Activated T-helper 17 cell treated with anti-CD3 and anti-CD28 coated beads, Interleukin-2, amount 50 U/mL, for 72 hours (primary cell): ENCODE data around the gene AEBP2. TPM values are rescaled to one million over a fixed set of nuclear protein-coding genes. Genes with fewer than 3 reads are reported as not detected.
A peak's percentile ranks its signal among the peaks of the same experiment; 100 is the strongest.

Source experiments
- ATAC-seq: fragments of 150-1000 bp; cut with Tn5 transposase; replicated peaks from 2 replicates; pipeline ENCODE4 v1.10.0; 2021; ENCODE audit warnings: mild to moderate bottlenecking, moderate library complexity
- H3K27ac Mint-ChIP-seq: one replicate; pipeline ENCODE4 v1.8.0; 2022; ENCODE audit warnings: mixed read lengths
- H3K27me3 Mint-ChIP-seq: one replicate; pipeline ENCODE4 v1.8.0; 2022; ENCODE audit warnings: mixed read lengths
- H3K36me3 Mint-ChIP-seq: one replicate; pipeline ENCODE4 v1.8.0; 2022; ENCODE audit warnings: low read depth, mild to moderate bottlenecking, mixed read lengths
- H3K4me1 Mint-ChIP-seq: one replicate; pipeline ENCODE4 v1.8.0; 2022; ENCODE audit warnings: mixed read lengths
- H3K4me3 Mint-ChIP-seq: one replicate; pipeline ENCODE4 v1.8.0; 2022; ENCODE audit warnings: mild to moderate bottlenecking, mixed read lengths
- H3K9me3 Mint-ChIP-seq: one replicate; pipeline ENCODE4 v1.8.0; 2022; ENCODE audit warnings: mixed read lengths
- total RNA-seq, 2 donors: library from RNA; stranded (reverse); gene quantifications; one replicate each; pipeline ENCODE4 v1.2.3, GENCODE V29; 2022

The AEBP2 gene
- total RNA-seq, 2 donors from 2014 or later: 65.6 to 82.9 TPM

DNA sequence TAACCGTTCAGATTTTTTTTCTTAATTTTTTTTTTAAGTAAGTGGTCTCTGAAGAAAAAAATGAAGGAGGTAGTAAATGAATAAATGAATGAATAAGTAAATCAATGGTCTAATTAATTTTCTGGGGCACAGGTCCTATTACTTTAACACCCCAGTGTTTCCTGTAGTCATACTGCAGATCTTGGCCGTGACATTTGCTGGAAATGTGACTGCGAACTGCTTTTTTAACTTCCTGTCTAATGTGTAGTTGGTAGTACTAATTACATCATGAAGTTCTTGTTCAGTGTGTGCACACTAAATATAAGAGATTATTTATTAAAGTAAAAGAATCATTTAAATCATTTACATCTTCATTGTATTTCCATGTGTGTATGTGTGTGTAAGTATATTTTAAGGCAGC is 45.4 kb downstream of the AEBP2 start:
- Mint-ChIP-seq H3K27ac (peak overlapping the region; percentile 76), H3K9me3 (peaks cover 5% of the 10 kb centered on the region)
- no peak for ATAC-seq

DNA sequence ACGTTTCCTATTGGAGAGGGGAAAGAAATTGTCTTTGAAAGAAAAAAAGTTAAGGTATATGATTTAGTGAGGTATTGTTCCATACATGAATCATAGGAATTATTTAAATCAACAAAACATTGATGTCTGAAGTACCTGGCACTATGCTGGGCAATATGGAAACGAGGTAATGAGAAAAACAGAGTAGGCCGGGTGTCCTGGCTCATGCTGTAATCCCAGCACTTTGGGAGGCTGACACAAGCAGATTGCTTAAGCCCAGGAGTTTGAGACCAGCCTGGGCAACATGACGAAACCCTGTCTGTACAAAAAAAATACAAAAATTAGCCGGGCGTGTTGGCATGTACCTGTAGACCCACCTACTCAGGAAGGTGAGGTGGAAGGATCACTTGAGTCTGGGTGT is 45.9 kb downstream of the AEBP2 start:
- Mint-ChIP-seq H3K36me3 (peaks cover 77% of the 10 kb centered on the region), H3K9me3 (peaks cover 5% of the 10 kb centered on the region), H3K4me3 (peak overlapping the region; percentile 71), H3K4me1 (peaks cover 51% of the 10 kb centered on the region), H3K27ac (peak overlapping the region; percentile 76), H3K27me3 (no peaks in the 10 kb centered on the region)
- ATAC-seq: no peak

More for the DNA sequence above, 45.4 kb downstream of the AEBP2 start:
- Mint-ChIP-seq H3K4me3 (peak overlapping the region; percentile 71), H3K36me3 (peaks cover 82% of the 10 kb centered on the region), H3K4me1 (peaks cover 51% of the 10 kb centered on the region), H3K27me3 (no peaks in the 10 kb centered on the region)

DNA sequence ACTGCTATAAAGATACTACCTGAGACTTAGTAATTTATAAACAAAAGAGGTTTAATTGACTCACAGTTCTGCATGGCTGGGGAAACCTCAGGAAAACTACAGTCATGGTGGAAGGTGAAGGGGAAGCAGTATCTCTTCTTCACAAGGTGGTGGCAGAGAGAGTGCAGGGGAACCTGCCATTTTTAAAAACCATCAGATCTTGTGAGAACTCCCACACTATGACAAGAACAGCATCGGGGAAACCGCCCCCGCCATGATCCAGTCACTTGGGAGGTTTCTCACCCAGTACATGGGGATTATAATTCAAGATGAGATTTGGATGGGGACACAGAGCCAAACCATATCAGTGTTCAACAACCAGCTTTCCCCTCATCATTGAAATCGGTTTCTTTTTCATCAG is 49.9 kb downstream of the AEBP2 start:
- H3K36me3 Mint-ChIP-seq: peaks cover 69% of the 10 kb centered on the region
- no peaks in the 10 kb centered on the region for H3K27me3 Mint-ChIP-seq
- peaks cover 29% of the 10 kb centered on the region for H3K4me1 Mint-ChIP-seq
- ATAC-seq: peak; percentile 90
- H3K4me3 Mint-ChIP-seq: peak overlapping the region; percentile 36
- peak overlapping the region; percentile 58 for H3K27ac Mint-ChIP-seq
- H3K9me3 Mint-ChIP-seq: no peaks in the 10 kb centered on the region

DNA sequence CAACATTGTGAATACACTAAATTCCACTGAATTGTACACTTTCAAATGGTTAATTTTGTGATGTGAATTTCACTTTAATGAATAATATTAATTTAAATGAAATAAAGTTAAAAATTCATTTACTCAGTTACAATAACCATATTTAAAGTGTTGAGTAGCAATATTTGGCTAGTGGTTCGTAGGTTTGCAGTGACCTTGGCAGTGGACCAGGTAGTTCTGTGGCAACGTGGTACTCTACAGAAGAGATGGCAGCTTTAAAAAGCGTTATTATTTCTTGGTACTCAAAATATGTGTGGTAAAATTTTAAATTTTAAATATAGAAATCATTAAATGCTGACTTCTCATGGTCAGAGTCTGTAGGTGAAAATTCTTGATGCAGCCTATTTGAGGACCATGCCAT is 51.6 kb downstream of the AEBP2 start:
- H3K4me1 Mint-ChIP-seq: peaks cover 18% of the 10 kb centered on the region
- H3K4me3 Mint-ChIP-seq: no peak overlapping the region
- H3K27ac Mint-ChIP-seq: no peak overlapping the region
- ATAC-seq: no peak
- H3K36me3 Mint-ChIP-seq: peaks cover 75% of the 10 kb centered on the region
- H3K9me3 Mint-ChIP-seq: no peaks in the 10 kb centered on the region
- H3K27me3 Mint-ChIP-seq: no peaks in the 10 kb centered on the region

DNA sequence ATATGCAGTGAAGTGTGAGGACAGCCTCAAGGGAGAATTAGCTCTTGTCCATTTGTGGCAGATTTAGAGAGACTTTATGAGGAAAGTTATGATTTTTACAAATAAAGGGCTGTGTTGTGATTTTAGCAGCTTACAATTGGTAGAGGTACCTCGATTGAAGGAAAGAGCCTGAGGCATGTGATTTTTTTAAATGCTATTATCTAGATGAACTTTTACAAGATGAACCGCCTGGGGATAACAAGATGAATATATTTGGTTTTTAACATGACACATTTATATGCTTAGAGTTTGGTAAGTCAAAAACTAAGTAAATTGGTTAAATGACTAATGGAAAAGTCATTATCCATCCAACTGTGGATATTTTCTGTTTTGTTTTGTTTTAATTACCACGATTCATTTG is 52.6 kb downstream of the AEBP2 start:
- Mint-ChIP-seq H3K27ac (peak overlapping the region; percentile 55), H3K4me1 (peaks cover 14% of the 10 kb centered on the region), H3K36me3 (peaks cover 75% of the 10 kb centered on the region)

DNA sequence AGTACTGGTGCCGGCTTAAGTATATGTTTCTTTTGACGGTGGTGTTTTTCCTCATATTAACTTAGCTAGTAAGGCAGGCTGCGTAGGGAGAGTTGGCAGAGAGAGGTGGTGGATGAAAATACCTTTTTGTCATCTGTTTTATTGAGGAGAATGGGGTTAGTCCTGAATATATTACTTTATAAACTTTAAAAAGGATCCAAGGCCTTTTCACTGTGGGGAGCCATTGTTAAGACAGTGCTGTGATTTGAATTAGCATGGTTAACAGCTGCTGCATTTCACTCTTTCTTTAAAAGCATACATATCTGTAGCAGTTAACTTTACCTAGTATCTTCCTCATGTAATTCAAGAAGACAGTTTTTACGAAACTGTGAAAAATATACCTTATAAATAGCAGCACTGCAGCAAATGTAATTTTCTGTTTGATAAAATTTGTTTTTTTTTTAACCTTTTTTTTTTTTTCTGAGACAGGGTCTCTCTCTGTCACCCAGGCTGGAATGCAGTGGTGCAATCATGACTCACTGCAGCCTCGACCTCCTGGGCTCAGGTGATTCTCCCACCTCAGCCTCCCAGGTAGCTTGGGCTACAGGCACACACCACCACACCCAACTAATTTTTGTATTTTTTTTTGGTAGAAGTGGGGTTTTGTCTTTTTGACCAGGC is 57.1 kb downstream of the AEBP2 start:
- ATAC-seq: no peak
- Mint-ChIP-seq H3K9me3 (no peaks in the 10 kb centered on the region), H3K4me3 (no peak overlapping the region), H3K36me3 (peaks cover 97% of the 10 kb centered on the region), H3K4me1 (peaks cover 15% of the 10 kb centered on the region), H3K27me3 (no peaks in the 10 kb centered on the region), H3K27ac (no peak overlapping the region)

More for the DNA sequence above, 52.6 kb downstream of the AEBP2 start:
- no peaks in the 10 kb centered on the region for H3K9me3 Mint-ChIP-seq
- no peak for ATAC-seq
- no peaks in the 10 kb centered on the region for H3K27me3 Mint-ChIP-seq
- H3K4me3 Mint-ChIP-seq: no peak overlapping the region

DNA sequence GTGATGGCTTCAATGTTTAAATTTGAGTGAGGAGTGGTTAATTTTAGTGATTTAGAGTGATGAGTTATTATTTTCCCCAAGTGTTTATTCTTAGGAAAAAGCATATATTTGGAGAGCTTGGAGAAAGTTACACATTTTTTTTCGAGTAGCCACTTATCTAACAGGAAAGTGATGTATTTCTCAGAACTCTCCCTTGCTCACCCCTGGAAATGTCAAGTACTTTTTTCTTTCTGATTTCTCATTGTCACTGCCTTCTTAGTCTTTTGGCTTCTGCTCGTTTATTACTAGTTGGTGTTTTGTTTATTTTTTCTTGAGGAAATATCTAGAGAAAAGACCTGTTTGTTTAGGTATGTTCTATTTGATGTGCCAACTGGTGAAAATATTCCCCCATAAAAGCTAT is 58.8 kb downstream of the AEBP2 start:
- Mint-ChIP-seq H3K4me1 (peaks cover 11% of the 10 kb centered on the region), H3K9me3 (no peaks in the 10 kb centered on the region), H3K36me3 (peaks cover 98% of the 10 kb centered on the region), H3K27ac (no peak overlapping the region), H3K27me3 (no peaks in the 10 kb centered on the region), H3K4me3 (no peak overlapping the region)
- ATAC-seq: no peak

DNA sequence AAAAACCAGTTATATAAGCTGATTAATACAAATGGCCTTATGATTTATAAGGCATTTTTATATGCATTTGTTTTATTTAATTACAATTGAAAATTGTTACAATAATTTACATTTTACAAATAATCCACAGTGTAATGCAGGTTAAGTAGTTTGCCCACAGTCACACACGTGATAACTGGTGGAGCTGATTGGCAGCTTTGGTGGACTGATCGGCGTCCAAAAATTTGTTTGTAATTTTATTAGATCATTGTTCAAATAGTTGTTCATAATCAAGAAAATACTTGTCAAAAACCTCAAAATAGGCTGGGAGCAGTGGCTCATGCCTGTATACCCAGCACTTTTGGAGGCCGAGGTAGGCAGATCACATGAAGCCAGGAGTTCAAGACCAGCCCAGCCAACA is 59.7 kb downstream of the AEBP2 start:
- no peaks in the 10 kb centered on the region for H3K9me3 Mint-ChIP-seq

DNA sequence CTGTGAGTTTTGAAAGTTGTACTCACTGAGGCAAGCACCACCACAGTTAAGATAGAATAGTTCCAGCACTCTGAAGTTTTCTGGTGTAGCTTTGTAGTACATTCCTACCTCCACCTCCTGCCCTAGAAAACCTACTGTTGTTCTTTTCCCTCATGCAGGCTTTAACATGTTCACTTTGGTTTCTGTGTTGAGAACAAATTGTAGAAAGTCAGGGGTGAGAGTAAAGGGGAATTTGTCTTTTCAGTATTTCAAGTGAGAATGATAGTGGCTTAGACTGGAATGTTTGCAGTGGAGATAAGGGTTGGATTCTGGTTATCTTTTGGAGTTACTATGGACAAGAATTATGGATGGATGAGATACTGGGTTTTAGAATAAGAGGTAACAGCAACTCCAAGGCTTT is 67.2 kb downstream of the AEBP2 start:
- peaks cover 84% of the 10 kb centered on the region for H3K36me3 Mint-ChIP-seq
- no peaks in the 10 kb centered on the region for H3K27me3 Mint-ChIP-seq
- H3K9me3 Mint-ChIP-seq: no peaks in the 10 kb centered on the region
- peaks cover 27% of the 10 kb centered on the region for H3K4me1 Mint-ChIP-seq
- peak overlapping the region; percentile 16 for H3K27ac Mint-ChIP-seq
- no peak for ATAC-seq
- no peak overlapping the region for H3K4me3 Mint-ChIP-seq

More for the DNA sequence above, 59.7 kb downstream of the AEBP2 start:
- H3K4me1 Mint-ChIP-seq: peaks cover 14% of the 10 kb centered on the region
- no peak overlapping the region for H3K4me3 Mint-ChIP-seq
- peaks cover 98% of the 10 kb centered on the region for H3K36me3 Mint-ChIP-seq
- no peak overlapping the region for H3K27ac Mint-ChIP-seq
- H3K27me3 Mint-ChIP-seq: no peaks in the 10 kb centered on the region
- ATAC-seq: no peak

DNA sequence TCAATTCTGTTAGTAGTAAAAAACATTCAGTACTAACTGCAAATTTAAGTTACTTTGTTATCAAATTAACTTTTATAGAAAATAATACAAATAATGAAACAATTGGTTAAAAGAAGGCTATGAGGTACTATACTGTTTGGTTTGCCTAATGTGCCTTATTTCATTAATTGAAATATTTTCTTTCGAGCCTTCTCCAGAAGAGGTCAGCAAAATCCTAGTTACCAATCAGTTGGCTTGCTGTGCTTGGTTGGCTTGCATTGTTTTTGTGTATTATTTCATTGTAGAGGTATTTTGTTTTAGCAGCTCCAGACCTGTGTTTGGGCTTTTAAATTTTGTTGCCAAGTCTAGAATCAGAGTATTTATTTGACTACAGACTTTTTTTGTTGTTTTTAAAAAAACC is 68.5 kb downstream of the AEBP2 start:
- H3K27me3 Mint-ChIP-seq: no peaks in the 10 kb centered on the region
- H3K36me3 Mint-ChIP-seq: peaks cover 84% of the 10 kb centered on the region
- no peaks in the 10 kb centered on the region for H3K9me3 Mint-ChIP-seq
- H3K4me1 Mint-ChIP-seq: peaks cover 27% of the 10 kb centered on the region
- no peak for ATAC-seq
- H3K27ac Mint-ChIP-seq: no peak overlapping the region
- H3K4me3 Mint-ChIP-seq: no peak overlapping the region

DNA sequence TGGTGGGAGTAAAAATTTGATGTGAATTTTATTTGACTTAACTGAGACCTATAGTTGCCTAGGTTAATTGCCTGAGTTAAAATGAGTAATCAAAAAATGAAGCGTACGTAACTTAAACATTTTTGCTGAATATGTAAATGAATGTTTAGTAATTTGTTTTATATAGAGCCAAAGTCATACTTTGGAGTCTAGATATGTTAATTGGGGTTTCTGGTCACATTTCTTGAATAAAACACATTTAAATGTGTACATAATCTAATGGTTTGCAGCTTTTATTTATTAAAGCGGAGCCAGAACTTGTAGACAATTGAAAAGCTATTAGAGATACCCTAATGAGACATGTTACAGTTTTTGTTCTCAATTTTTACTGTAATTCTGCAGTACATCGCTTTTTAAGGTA is 71.2 kb downstream of the AEBP2 start:
- H3K27me3 Mint-ChIP-seq: no peaks in the 10 kb centered on the region
- no peak for ATAC-seq
- peaks cover 15% of the 10 kb centered on the region for H3K4me1 Mint-ChIP-seq
- no peaks in the 10 kb centered on the region for H3K9me3 Mint-ChIP-seq
- no peak overlapping the region for H3K27ac Mint-ChIP-seq
- peaks cover 84% of the 10 kb centered on the region for H3K36me3 Mint-ChIP-seq
- no peak overlapping the region for H3K4me3 Mint-ChIP-seq

DNA sequence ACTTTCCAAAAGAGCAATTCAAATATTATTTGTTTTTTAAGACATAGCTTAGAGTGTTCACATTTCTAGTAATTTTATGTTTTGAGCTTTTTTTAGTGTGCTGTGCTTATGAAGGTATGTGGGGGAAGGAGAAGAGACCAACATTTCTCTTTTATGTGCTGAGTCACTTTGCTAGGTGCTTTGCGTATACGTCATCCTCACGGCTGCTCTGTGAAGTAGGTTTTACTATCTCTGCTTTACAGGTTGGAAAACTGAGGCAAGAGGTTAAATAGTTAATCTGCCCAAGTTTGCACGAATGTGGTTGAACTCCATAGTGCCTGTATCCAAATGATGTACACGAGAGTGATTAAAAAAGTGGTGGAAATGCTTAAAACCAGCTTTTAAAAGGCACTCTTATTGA is 75.9 kb downstream of the AEBP2 start:
- no peak overlapping the region for H3K27ac Mint-ChIP-seq
- H3K4me3 Mint-ChIP-seq: no peak overlapping the region

DNA sequence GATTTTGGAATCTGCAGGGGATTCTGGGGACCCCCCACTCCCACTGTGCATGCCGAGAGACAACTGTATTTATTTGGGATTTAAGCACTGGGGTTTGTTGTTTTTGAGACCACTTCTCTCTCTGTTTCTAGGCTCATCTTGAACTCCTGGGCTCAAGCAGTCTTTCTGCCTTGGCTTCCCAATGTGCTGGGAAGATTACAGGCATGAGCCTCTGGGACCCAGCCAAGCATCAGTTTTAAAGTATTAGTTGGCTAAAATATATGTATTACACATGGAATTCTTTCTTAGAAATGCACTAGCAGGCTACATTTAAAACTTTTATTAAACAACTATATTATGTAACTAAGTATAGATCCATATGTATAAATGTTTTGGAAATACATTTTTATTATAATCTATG is 78.3 kb downstream of the AEBP2 start:
- no peaks in the 10 kb centered on the region for H3K9me3 Mint-ChIP-seq
- peaks cover 71% of the 10 kb centered on the region for H3K36me3 Mint-ChIP-seq
- H3K4me1 Mint-ChIP-seq: peaks cover 4% of the 10 kb centered on the region
- no peak overlapping the region for H3K27ac Mint-ChIP-seq
- no peaks in the 10 kb centered on the region for H3K27me3 Mint-ChIP-seq
- no peak for ATAC-seq
- H3K4me3 Mint-ChIP-seq: no peak overlapping the region

More for the DNA sequence above, 75.9 kb downstream of the AEBP2 start:
- Mint-ChIP-seq H3K36me3 (peaks cover 82% of the 10 kb centered on the region), H3K4me1 (peaks cover 4% of the 10 kb centered on the region), H3K27me3 (no peaks in the 10 kb centered on the region), H3K9me3 (no peaks in the 10 kb centered on the region)
- ATAC-seq: no peak

DNA sequence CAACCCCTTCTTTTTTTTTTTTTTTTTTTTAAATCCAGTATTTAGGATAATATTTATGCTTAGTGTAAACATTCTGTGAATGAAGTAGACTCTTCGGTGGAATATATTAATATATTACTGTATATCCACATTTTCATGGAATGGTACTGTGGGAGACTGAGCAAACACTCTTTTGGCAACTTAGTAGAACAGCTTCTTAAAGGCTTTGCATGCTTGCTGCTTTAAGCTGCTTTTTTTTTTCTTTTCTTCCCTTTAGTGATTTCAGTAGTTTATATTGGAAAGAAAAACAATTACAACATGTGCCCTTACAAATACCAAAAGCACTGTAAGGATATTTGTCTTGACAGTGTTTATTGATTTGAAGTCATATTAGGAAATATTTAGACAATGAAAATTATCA is 78.9 kb downstream of the AEBP2 start:
- no peak for ATAC-seq
- Mint-ChIP-seq H3K9me3 (no peaks in the 10 kb centered on the region), H3K27me3 (no peaks in the 10 kb centered on the region), H3K27ac (no peak overlapping the region), H3K4me1 (peaks cover 4% of the 10 kb centered on the region), H3K36me3 (peaks cover 64% of the 10 kb centered on the region), H3K4me3 (no peak overlapping the region)

DNA sequence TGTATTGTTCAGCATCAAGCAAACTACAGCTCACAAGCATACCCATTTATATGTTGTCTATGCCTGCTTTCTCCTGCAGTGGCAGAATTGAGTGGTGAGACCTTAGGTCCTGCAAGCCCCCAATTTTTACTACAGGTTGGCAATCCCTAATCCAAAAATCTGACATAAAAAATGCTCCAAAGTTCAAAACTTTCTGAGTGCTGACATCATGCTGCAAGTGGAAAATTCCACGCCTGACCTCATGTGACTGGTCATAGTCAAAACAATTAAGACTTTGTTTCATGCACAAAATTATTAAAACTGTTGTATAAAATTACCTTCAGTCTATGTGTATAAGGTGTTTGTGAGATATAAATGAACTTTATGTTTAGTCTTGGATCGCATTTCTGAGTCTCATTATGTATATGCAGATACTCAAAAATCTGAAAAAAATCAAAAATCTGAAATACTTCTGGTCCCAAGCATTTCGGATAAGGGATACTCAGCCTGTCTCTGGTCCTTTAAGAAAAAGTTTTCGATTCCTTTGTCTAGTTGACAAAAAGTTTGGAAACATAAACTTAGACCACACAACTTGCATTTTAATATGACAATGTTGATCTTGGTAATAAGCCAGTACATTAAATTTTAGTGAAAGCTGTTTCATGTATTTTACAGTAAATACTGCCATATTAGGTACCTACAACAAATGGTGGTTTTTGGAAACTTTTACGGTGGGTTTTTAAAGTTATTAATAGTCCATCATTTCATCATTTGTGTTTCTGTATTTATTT is 81.5 kb downstream of the AEBP2 start:
- Mint-ChIP-seq H3K27ac (no peak overlapping the region), H3K4me1 (peaks cover 4% of the 10 kb centered on the region), H3K9me3 (no peaks in the 10 kb centered on the region), H3K27me3 (no peaks in the 10 kb centered on the region), H3K36me3 (peaks cover 48% of the 10 kb centered on the region), H3K4me3 (no peak overlapping the region)
- no peak for ATAC-seq
